ENCODE results near the gene IQSEC2.
A peak's percentile ranks its signal among the peaks of the same experiment; 100 is the strongest.

IQSEC2 gene

DNA sequence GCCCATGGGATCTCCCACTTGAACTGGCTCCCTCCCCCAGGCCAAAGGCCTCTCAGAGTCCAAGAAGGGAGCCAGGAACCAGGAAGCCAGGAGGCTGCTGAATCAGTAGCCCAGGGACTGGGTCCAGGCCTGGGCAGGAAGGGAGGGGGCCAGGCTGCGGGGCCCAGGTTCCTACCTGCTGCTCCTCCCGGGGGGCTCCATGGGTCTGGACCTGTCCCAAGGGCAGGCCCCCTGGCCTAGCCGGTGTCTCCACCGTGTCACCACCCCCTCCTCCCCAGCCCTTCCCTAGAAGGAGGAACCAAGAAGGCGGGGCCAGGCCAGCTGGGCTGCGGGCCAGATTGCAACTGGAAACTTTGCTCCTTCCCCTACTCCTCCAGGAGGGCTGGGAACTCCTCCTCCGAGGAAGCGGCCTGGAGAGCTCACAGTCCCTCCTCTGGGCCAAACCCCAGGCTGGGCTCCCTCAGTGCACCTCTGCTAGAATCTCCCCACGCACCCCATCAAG lies at the start of gene IQSEC2:
TSS of gene IQSEC2 (minus strand) at position 264 of the 502 bp plus-strand sequence.
- peak; percentile 42 for DNase-seq (ENCODE audit: low read depth, low spot score)

DNA sequence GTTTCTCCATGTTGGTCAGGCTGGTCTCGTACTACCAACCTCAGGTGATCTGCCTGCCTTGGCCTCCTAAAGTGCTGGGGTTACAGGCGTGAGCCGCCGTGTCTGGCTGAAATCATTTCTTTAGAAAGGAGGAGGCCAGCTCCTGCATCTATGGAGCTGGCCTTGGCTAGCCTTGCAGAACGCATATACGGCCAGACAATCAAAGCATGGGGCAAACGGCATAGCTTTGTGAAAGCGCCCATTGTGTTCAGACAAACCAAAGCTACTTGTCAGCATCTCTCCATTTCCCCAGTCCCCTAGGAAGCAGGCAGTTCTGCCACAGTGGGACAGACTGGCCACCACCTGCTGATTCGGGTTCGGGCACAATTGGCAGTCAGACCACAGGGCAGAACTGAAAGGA lies 48.9 kb upstream of the IQSEC2 start:
- no peak for DNase-seq (ENCODE audit: low read depth, low spot score)

DNA sequence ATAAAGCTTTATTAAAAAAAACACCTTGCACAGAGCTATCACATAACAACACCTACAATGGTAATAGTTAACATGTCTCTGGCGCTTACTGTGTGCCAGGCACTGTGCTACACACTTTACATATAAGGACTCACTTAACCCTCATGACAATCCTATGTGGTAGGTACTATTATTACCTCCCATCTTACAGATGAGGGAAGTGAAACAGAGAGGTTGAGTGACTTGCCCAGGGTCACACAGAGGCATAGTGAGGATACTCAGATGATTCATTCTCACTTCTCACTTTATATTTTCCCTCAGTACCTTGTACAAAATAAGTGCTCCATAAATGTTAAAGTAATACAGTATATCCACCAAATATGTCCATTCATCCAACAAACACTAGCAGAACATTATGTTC lies 43.4 kb upstream of the IQSEC2 start:
- no peak for DNase-seq (ENCODE audit: low read depth, low spot score)

DNA sequence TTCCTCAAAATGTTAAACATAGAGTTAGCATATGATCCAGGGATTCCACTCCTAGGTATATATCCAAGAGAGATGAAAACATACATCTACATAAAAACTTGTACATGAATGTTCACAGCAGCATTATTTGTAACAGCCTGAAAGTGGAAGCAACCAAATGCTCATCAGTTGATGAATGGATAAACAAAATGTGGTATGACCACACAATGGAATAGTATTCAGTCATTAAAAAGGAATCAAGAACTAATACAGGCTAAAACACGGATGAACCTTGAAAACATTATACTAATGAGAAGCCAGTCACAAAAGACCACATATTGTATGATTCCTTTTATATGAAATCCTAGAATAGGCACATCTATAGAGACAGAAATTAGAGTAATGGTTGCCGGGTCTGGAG lies 42.7 kb upstream of the IQSEC2 start:
- no peak for DNase-seq (ENCODE audit: low read depth, low spot score)

DNA sequence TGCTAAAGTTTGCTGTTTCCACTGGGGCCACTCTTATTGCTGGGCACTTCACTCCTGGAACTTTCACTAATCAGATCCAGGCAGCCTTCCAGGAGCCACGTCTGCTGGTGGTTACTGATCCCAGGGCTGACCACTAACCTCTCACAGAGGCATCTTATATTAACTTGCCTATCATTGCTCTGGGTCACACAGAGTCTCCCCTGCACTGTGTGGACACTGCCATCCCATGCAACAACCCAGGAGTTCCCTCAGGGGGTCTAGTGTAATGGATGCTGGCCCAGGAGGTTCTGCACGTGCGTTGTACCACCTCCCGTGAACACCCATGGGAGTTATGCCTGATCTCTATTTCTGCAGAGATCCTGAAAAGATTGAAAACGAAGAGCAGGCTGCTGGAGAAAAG lies 41.8 kb upstream of the IQSEC2 start:
- no peak for DNase-seq (ENCODE audit: low read depth, low spot score)

DNA sequence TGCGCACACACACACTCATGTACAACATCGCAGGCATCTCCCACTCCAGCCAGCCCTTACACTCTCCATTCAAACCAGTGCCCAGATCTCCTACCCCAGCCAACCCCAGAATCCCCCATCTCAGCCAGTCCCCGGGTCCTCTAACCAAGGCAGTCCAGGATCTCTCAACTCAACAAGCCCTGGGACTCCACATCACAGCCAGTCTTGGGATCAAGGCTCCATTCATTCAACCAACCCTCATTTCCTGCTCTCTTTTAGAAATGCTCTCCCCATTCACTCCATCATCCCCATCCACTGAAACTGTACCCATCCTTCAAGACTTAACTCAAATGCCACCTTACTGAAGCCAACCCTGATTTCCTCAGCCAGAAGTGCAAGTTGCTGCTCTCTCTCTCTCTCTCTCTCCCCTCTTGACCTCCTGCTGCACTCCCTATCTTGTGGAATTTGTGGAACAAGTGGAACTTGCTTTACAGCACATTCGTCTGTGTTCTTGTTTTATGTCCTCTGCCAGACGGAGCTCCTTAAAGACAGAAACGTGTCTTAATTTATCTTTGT lies 40.6 kb upstream of the IQSEC2 start:
- DNase-seq (ENCODE audit: low read depth, low spot score), result no peak

DNA sequence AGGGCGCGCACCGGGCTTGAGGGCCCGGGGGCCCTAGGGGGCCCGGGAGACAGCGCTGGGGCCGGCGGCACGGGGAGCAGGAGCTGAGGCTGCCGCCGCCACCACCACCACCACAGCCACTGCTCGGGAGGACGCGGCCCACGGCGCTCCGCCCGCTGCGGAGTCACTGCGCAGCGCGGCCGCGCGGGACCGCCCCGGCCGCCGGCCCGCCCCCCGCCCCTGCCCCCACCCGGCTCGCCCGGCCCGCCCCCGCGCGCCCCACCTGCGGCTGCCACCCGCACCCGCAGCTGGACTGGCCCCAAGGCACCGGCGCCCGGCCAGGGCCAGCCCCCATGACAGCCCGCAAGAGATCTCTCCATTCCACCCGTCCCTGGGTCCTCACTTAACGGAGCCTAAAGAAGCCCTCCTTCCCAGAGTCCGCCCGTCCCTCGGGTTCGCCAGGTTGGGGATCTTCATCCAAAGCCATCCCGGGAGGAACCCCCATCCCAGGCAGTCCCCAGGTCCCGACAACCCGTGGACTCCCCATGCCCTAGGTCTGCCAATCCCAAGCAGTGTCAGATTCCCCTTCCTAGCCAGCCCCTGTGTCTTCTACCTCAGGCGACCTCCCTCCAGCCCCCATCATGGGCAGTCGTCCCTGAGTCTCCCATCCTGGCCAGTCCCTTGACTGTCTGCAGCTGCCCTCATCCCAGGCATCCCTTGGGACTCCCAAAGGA lies 40.0 kb upstream of the IQSEC2 start:
- DNase-seq (ENCODE audit: low read depth, low spot score), result no peak

DNA sequence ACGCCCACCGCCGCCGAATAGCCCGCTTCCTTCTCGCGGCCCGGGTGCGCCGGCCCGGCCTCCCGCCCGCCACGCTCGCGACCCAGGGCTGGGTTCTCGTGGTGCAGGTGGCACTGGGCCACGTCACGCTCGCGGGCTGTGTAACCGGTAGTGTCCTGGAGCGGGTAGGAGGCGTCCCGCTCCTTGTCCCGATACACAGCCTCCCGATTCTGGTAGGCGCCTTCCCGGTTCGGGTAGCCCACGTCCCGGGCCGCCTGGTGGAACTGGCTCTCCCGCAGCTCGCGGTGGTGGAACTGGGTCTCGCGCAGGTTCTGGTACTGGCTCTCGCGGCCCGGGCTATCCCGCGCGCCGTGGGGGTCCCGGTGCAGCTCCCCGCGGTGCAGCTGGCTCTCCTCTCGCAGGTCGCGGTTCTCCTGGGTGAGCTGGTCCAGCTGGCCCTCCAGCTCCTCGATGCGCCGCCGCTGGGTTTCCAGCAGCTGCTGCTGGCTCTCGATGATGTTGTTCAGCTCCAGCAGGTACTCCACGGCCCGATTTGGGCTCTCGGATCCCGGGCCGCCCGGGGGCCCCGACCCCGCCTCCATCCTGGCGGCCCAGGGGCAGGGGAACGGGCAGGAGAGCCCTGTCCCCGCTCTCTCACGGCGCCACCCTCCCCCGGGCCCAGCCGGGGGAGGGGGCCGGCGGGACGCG lies 39.3 kb upstream of the IQSEC2 start:
- no peak for DNase-seq (ENCODE audit: low read depth, low spot score)

DNA sequence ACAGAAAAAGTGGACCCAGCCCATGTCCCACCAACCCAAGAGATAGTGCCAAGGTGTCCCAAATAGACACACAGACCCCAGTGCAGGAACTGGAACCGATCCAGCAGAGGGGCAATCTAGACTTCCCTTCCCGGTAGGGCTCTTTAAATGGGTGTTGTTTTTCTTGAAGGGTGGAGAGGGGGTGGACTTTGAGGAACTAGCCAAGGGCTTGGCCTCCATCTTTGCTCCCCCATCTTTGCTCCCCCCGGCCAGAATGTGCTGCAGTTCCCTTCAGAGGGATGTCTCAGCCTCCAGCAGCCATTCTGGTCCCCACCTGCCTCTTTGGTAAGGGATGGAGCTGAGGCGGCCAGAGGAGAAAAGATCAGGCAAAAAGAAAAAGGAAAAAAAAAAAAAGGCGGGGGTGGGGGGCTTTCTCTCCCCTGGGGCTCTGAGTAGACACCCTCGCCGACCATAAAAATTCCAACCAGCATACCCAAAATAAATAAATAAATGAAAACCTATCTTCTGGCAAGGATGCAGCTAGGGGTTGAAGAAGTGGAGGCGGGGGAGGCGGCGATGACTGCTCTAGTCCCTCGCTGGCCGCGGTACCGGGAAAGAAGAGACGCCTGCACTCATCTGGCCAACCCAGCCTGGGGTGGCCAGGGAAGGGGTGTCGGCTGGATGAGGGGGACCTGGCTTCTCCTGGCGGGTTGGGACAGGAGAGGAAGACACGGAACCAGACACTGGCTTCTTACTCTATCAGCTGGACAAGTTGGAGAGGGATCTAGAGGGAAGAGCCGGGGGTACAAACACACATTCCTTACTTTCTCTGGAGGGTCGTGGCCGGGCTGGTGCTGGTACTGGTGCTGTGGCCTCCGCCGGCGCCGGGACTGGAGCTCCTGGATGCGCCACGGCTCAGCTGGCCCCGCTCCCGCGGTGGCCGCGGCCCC lies 38.5 kb upstream of the IQSEC2 start:
- DNase-seq (ENCODE audit: low read depth, low spot score), result no peak

DNA sequence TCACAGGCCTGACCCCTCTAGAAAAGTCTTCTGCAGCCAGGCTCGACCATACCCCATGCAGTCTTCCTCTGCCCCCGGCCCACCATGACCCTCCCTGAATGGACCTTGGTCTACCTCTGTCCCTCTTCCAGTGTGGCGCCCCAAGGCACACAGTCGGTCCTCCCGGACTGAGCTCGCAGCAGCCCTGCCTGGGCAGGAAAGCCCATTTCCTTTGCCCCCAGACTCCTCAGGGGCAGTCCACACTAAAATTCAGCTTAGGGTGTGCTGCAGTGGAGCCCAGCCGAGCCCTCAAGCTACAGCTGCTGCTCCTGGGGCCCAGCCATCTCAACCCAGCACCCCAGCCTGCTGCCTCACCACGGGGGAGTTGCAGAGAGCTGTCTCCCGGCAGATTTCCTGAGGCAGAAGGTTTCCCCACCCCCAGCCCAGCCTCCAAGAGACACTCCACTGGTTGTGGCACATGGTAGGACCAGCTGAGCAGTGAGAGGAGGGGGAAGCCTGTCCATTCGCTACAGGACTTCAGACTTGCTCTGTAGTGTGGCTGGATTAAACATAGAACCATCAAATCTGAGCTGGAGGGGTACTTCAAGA lies 37.5 kb upstream of the IQSEC2 start:
- no peak for DNase-seq (ENCODE audit: low read depth, low spot score)

DNA sequence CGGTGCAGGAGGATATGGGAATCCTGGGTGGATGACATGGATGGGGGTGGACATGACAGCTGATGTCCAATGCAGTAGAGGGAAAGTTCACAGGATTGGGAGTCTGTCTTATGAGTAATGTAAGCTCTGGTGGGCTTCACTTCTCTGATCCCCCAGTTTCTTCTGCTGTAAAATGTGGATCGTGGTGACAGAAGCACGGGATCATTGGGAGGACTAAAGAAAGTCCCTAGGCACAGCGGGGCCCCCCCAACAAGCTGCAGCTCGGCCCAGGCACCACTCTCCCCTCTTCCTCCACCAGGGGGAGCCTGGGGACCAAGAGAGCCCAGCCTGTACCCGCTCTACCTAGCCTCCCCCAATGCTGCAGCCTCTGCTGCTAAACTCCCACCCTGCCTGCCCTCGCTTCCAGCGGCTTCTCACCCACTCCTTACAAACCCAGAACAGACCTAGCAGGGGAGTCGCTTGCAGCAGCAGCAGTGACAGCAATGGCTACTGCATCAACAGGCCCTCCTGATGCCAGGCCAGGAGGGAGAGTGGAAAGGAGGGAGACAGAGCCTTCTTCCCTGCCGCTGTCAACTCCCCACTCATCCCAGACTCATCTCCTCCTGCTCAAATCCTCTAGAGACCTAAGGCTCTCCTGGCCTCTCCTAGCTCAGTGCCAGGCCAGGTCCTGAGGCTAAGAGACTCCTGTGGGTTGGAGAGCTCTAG lies 36.1 kb upstream of the IQSEC2 start:
- no peak for DNase-seq (ENCODE audit: low read depth, low spot score)

DNA sequence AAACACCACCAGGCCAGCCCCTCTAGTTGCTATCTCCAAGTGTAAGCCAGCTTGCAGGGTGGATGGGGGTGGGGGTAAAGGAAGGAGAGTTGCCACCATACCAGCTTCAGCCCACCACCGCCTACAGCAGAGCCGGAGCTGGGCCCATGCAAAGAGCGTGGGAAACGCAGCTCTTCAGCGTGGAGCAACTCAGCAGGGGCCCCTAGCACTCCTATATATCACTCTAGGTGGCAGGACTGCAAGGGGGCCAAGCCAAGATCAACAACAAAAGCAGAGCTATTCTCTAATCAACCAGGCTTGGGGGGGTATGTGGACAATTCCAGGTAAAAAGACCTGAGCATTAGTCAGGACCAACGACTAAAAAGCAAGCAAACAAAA lies 35.5 kb upstream of the IQSEC2 start:
- no peak for DNase-seq (ENCODE audit: low read depth, low spot score)

DNA sequence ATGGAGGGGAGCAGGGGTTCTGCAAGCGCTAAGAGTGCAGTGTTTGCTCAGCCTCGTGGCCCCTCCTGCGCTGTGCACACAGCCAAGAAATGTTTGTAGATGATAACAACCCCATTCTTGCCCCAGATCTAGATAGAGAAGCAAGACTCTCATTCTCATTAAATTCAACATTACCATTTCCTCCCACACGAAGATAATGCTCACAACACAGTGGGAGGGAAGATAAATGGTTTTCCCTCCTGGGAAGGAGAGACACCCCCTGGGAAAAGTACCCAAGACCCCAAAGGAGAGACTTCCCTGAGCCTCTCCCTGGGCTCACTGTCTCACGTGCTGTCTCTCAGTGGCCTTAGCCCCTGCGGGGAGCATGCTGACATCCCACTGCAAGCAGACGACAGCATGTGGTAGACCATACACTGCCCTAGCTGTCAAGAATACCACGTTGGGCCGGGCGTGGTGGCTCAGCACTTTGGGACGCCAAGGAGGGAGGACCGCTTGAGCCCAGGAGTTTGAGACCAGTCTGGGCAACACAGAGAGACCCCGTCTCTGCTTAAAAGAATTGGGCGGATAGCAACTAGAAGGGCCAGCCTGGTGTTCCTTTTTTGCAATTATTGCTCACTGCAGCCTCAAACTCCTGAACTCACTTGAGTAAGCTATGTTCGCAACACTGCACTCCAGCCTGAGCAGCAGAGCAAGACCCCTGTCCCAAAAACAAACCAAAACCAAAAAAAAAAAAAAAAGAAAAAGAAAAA lies 34.9 kb upstream of the IQSEC2 start:
- DNase-seq (ENCODE audit: low read depth, low spot score), result no peak

DNA sequence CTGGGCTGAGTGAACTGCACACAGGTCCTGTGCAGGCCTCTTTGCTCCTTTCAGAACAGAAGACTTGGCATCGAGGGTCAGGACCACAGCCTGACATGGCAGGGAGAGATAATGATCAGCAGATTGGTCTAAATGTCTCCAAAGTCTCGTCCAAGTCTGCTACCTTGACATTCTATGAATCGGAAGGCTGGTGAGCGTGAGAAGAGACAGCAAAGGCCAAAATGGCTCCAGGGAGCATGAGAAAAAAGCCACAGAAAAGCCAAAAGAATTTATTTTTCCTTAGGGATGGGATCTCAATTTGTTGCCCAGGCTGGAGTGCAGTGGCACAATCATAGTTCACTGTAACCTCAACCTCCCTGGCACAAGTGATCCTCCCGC lies 32.3 kb upstream of the IQSEC2 start:
- DNase-seq (ENCODE audit: low read depth, low spot score), result no peak

DNA sequence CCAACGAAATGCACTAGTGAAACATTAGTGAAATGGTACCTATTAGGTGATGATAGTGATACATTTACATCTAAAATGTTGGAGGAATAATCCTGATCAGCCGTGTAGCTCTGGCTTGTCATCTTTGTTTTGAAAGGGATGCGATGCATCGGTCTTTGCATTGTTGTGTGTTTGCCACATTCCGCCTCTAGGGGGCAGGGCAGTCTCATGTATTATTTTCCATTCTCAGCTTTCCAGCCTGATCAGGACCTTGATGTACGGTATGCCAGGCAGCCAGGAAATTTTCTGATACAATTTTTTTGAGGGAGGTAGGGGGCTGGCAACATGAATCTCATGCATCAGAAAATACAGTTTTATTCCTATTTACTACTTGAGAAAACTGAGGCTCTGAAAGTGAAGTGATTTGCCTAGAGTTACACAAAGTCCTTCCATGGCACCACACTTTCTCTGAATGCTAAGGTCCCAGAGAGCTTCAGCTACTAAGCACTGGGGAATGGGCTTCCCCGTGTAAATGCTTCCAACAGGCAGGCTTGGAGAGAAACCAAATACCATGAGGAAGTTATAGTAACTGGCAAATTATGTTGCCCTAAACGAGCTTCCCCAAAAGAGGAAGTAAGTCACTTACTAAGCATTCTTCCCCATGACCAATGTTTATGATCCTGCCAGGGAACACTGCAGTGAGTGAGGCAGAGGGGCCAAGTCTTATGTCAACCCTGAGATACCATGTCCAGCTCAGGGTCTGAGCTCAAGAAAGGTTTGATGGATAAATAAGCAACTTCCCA lies 31.8 kb upstream of the IQSEC2 start:
- DNase-seq (ENCODE audit: low read depth, low spot score), result no peak

DNA sequence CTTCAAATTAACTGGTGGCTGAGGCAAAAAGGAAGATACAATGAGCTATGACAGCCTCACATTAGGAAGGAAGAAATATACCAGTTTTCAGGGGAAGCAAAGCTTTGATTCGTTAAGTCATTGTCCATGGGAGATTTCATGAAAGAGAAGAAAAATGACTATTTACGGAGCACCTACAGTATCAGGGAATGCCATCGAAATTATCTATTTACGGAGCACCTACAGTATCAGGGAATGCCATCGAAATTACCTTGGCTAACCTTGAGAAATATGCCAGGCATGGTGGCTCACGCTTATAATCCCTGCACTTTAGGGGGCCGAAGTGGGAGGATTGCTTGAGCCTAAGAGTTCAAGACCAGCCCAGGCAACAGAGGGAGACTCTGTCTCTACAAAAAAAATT lies 28.5 kb upstream of the IQSEC2 start:
- no peak for DNase-seq (ENCODE audit: low read depth, low spot score)

DNA sequence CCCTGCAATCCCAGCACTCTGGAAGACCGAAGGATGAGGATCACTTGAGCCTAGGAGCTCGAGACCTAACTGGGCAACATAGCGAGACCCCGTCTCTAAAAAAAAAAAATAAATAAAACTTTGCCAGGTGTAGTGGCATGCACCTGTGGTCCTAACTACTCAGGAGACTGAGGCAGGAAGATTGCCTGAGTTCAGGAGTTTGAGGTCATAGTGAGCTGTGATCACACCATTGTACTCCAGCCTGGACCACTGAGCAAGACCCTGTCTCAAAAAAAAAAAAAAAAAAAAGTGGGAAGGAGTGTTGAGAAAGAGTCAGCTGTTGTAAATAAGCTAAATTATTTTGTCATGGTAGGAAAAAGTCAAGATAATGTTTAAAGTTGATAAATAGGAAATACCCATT lies 27.5 kb upstream of the IQSEC2 start:
- no peak for DNase-seq (ENCODE audit: low read depth, low spot score)

DNA sequence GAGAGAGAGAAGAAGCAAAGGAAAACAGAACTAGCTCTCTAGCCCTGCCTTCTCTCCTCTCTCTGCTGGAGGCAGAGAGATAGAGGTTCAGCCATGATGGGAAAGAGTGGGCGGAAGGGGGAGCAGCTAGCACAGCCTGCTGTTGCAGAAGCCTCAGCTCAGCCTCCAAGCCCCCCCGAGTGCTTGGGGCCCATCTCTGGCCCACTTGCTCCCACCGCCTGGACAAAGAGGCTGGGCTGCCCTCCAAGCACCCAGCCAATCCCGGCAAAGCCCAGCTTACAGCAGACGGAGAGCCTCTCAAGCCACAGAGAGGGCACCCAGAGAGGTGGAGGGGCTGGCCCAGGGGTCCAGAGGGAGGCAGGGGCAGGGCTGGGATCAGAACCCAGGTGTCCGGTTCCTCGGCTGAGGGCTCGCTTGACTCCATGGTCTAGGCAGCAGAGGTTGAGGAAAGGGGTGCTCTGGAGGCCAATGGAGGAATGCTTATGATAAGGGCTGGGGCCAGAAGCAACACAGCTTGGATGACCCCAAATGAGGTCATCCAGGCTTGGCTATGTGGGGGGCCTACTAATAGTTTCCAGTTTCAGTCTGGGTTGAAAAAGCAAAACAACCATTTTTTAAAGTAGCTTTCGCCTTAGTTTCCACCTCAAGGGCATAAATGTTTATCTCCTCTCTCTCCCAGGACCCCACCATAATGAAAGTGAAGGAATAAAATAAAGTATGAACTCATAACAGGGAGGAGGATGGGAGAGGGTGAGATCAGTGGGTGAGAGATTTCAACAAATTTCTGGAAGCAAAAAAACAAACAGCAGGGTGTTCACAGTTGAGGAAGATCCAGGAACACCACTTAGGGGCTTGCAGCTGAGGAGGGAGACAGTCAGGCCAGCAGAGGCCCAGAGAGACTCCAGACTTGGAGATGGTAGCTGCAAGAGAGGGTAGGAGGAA lies 24.9 kb upstream of the IQSEC2 start:
- no peak for DNase-seq (ENCODE audit: low read depth, low spot score)

Measured in brain pericyte (primary cell).